SK-N-SH (cell line): ENCODE data around the gene ZNF560. TPM values are rescaled to one million over a fixed set of nuclear protein-coding genes. Genes with fewer than 3 reads are reported as not detected.

Experiments used
- CTCF ChIA-PET: fragments of 300-600, 350-600 bp; formaldehyde crosslinking; extraction: SDS; loops from one replicate; lab custom pipeline; 2021; lab: Yijun Ruan, JAX
- POLR2A ChIA-PET: fragments of 350-600 bp; sonication (Branson Sonifier 250); formaldehyde crosslinking; extraction: SDS; loops from one replicate; lab custom pipeline; 2020; ENCODE audit warnings: antibody characterized with exemption, inconsistent platforms; lab: Yijun Ruan, JAX
- DNase-seq: peaks from one replicate; pipeline ENCODE4 v3.0.0; 2012
- H2AFZ ChIP-seq: fragments of 200-600 bp; sonication (generic); 2 replicates; pipeline ENCODE4 v1.8.1; 2016; ENCODE audit warnings: antibody characterized with exemption, mild to moderate bottlenecking, low read depth
- H3F3A ChIP-seq: fragments of 200-600 bp; sonication (generic); replicated peaks from 2 replicates; pipeline ENCODE3; 2016; ENCODE audit warnings: antibody characterized with exemption, mild to moderate bottlenecking; ENCODE audit not compliant: insufficient read depth
- H3K27ac ChIP-seq, 2 experiments: fragments of 200-500 bp in 1 of 2; fragments of 200-600 bp in 1 of 2; sonication (Bioruptor generic) in 1 of 2; sonication (generic), shearing (Covaris generic) in 1 of 2; 2 replicates each; pipeline versions ENCODE4 v1.5.1 to v1.6.1; 2014 to 2016; ENCODE audit warnings: low read depth in 2 of 2, inconsistent platforms in 1 of 2, low read length in 1 of 2, mild to moderate bottlenecking in 1 of 2, mixed read lengths in 1 of 2
- H3K27me3 ChIP-seq: fragments of 200-600 bp; sonication (generic), shearing (Covaris generic); 2 replicates; pipeline ENCODE4 v1.6.1; 2016; ENCODE audit warnings: mixed run types; ENCODE audit not compliant: insufficient read depth
- H3K36me3 ChIP-seq, 2 experiments: fragments of 200-500 bp in 1 of 2; fragments of 200-600 bp in 1 of 2; sonication (Bioruptor generic) in 1 of 2; sonication (generic) in 1 of 2; replicated peaks in 1 of 2; 2 replicates each; pipeline versions ENCODE3 to v1.5.1; 2014 to 2016; ENCODE audit warnings: low read length in 1 of 2, mild to moderate bottlenecking in 1 of 2; ENCODE audit not compliant: insufficient read depth in 2 of 2, control insufficient read depth in 1 of 2
- H3K4me1 ChIP-seq, 2 experiments: fragments of 200-500 bp in 1 of 2; fragments of 200-600 bp in 1 of 2; sonication (Bioruptor generic) in 1 of 2; sonication (generic), shearing (Covaris generic) in 1 of 2; 2 replicates each; pipeline versions ENCODE4 v1.5.1 to v1.6.1; 2014 to 2016; ENCODE audit warnings: low read depth in 1 of 2, low read length in 1 of 2, mixed run types in 1 of 2; ENCODE audit not compliant: insufficient read depth in 2 of 2, control insufficient read depth in 1 of 2
- H3K4me2 ChIP-seq: fragments of 200-600 bp; sonication (generic), shearing (Covaris generic); 2 replicates; pipeline ENCODE4 v1.6.1; 2017; ENCODE audit warnings: mixed run types
- H3K4me3 ChIP-seq, 2 experiments: fragments of 200-500 bp in 1 of 2; fragments of 200-600 bp in 1 of 2; sonication (Bioruptor generic) in 1 of 2; sonication (generic), shearing (Covaris generic) in 1 of 2; 2 replicates each; pipeline versions ENCODE4 v1.5.1 to v1.8.1; 2014 to 2016; ENCODE audit warnings: low read depth in 2 of 2, inconsistent platforms in 1 of 2, low read length in 1 of 2, mild to moderate bottlenecking in 1 of 2, mixed read lengths in 1 of 2, moderate library complexity in 1 of 2
- H3K79me2 ChIP-seq: fragments of 200-600 bp; sonication (generic); 2 replicates; pipeline ENCODE4 v1.8.1; 2017; ENCODE audit warnings: mild to moderate bottlenecking; ENCODE audit not compliant: insufficient read depth
- H3K9ac ChIP-seq: fragments of 200-600 bp; sonication (generic); 2 replicates; pipeline ENCODE4 v1.6.1; 2017; ENCODE audit warnings: mixed run types
- H3K9me2 ChIP-seq: fragments of 200-600 bp; sonication (generic); 2 replicates; pipeline ENCODE4 v1.6.1; 2017; ENCODE audit warnings: mixed run types
- H3K9me3 ChIP-seq: fragments of 200-600 bp; sonication (generic); 2 replicates; pipeline ENCODE4 v1.6.1; 2017; ENCODE audit warnings: mixed run types, mild to moderate bottlenecking, moderate library complexity
- H4K20me1 ChIP-seq: fragments of 200-600 bp; sonication (generic); 2 replicates; pipeline ENCODE4 v1.6.1; 2017; ENCODE audit warnings: mild to moderate bottlenecking, mixed run types; ENCODE audit not compliant: insufficient read depth
- FOXJ3 ChIP-seq: sonication (generic); formaldehyde crosslinking; IDR thresholded peaks from 2 replicates; pipeline ENCODE4 v1.5.1; 2020; ENCODE audit warnings: mild to moderate bottlenecking, missing genetic modification reagents
- FOXM1 ChIP-seq: IDR thresholded peaks from 2 replicates; pipeline ENCODE4 v1.4.0; 2012; ENCODE audit warnings: low read depth, mild to moderate bottlenecking
- GABPA ChIP-seq: IDR thresholded peaks from 2 replicates; pipeline ENCODE4 v1.4.0; 2012; ENCODE audit warnings: low read depth, mild to moderate bottlenecking
- IRF3 ChIP-seq: fragments of 150-350 bp; IDR thresholded peaks from 2 replicates; pipeline ENCODE4 v1.6.1; 2016; ENCODE audit warnings: mild to moderate bottlenecking, low read depth, low read length
- MAX ChIP-seq: IDR thresholded peaks from 2 replicates; pipeline ENCODE4 v1.4.0; 2012; ENCODE audit warnings: low read depth
- MEF2A ChIP-seq: IDR thresholded peaks from 2 replicates; pipeline ENCODE4 v1.4.0; 2012; ENCODE audit warnings: low read depth, borderline replicate concordance
- NFIC ChIP-seq: IDR thresholded peaks from 2 replicates; pipeline ENCODE4 v1.4.0; 2012; ENCODE audit warnings: borderline replicate concordance
- PBX3 ChIP-seq: IDR thresholded peaks from 2 replicates; pipeline ENCODE4; 2012
- RAD21 ChIP-seq: IDR thresholded peaks from 2 replicates; pipeline ENCODE4 v1.6.1; 2012; ENCODE audit warnings: mild to moderate bottlenecking, low read length
- RCOR1 ChIP-seq: fragments of 150-350 bp; IDR thresholded peaks from 2 replicates; pipeline ENCODE4 v1.6.1; 2017; ENCODE audit warnings: antibody characterized with exemption, low read length
- REST ChIP-seq: IDR thresholded peaks from 2 replicates; pipeline ENCODE4 v1.6.1; 2012; ENCODE audit warnings: mild to moderate bottlenecking, low read depth, low read length, moderate library complexity
- RXRA ChIP-seq: IDR thresholded peaks from 2 replicates; pipeline ENCODE4 v1.4.0; 2012; ENCODE audit warnings: low read depth, mild to moderate bottlenecking, borderline replicate concordance
- SMC3 ChIP-seq: IDR thresholded peaks from 2 replicates; pipeline ENCODE4 v1.6.1; 2012; ENCODE audit warnings: low read depth, low read length, improper control_type of control experiment
- WGBS: methylation state at CpG from one replicate; pipeline ENCODE4 v1.1.6; 2017; ENCODE audit warnings: low lambda C conversion rate; 5-methylcytosine and 5-hydroxymethylcytosine counted together
- polyA plus RNA-seq, 3 experiments: library from polyadenylated mRNA; depleted of rRNA; stranded (reverse); fragments of >200 nt; gene quantifications; 2 replicates each; pipeline ENCODE4 v1.2.3, GENCODE V29; 2012

Gene ZNF560
- polyA plus RNA-seq, 1 of the 3 experiments (the other 2 are of a cell fraction) = 0.10 TPM

- TF ChIP-seq RXRA = no peak
- no peak for TF ChIP-seq FOXM1
Measured at GRCh38 chr19:9523885-9524474, 25.6 kb upstream of the ZNF560 start (continued).

- H3K9me2 ChIP-seq = no peaks in the 10 kb centered on the region
- no peaks in the 10 kb centered on the region for H3K36me3 ChIP-seq
- no peaks in the 10 kb centered on the region for H3K27me3 ChIP-seq
- H3K9me3 ChIP-seq = 0 out of 2 replicates have a peak, but pooled peaks cover 3% of the 10 kb centered on the region
- H3K27ac ChIP-seq = no peak overlapping the region
- H3K9ac ChIP-seq = no peak overlapping the region
- H3K4me3 ChIP-seq = no peak overlapping the region
- H3F3A ChIP-seq = no peaks in the 10 kb centered on the region
- no peaks in the 10 kb centered on the region for H3K79me2 ChIP-seq
- no peaks in the 10 kb centered on the region for H4K20me1 ChIP-seq
- TF ChIP-seq RCOR1 (no peak), MAX (no peak), REST (no peak), SMC3 (no peak), RAD21 (no peak)
- no peak overlapping the region for H2AFZ ChIP-seq
- 3% methylated on average over 3 of the region's 3 CpGs for WGBS
- H3K4me1 ChIP-seq = no peaks in the 10 kb centered on the region
- no peak overlapping the region for H3K4me2 ChIP-seq
- no peak for DNase-seq
- ChIA-PET CTCF (no interaction called here), POLR2A (no interaction called here)
Measured at GRCh38 chr19:9507285-9507684, 8.9 kb upstream of the ZNF560 start.

GRCh38 chr19:9500796-9501195 is 2.4 kb upstream of the ZNF560 start:
- DNase-seq = no peak
- H3K9me2 ChIP-seq = no peaks in the 10 kb centered on the region
- no peaks in the 10 kb centered on the region for H3K36me3 ChIP-seq
- no peak overlapping the region for H2AFZ ChIP-seq
- H3K27ac ChIP-seq = no peak overlapping the region
- TF ChIP-seq REST (no peak), GABPA (no peak), IRF3 (no peak), MEF2A (no peak), PBX3 (no peak), NFIC (no peak), FOXJ3 (no peak)
- H3K9ac ChIP-seq = no peak overlapping the region
- H3K9me3 ChIP-seq = peaks cover 3% of the 10 kb centered on the region; the same call in 1 of the 2 replicates
- H3F3A ChIP-seq = no peaks in the 10 kb centered on the region
- no peaks in the 10 kb centered on the region for H3K4me1 ChIP-seq
- H4K20me1 ChIP-seq = no peaks in the 10 kb centered on the region
- ChIA-PET CTCF (no interaction called here), POLR2A (no interaction called here)
- no peaks in the 10 kb centered on the region for H3K27me3 ChIP-seq
- 0% methylated on average over 1 of the region's 1 CpG for WGBS
- H3K4me2 ChIP-seq = no peak overlapping the region
- no peak overlapping the region for H3K4me3 ChIP-seq
- H3K79me2 ChIP-seq = no peaks in the 10 kb centered on the region
